ENCODE results near the gene ZBTB16.

DNA sequence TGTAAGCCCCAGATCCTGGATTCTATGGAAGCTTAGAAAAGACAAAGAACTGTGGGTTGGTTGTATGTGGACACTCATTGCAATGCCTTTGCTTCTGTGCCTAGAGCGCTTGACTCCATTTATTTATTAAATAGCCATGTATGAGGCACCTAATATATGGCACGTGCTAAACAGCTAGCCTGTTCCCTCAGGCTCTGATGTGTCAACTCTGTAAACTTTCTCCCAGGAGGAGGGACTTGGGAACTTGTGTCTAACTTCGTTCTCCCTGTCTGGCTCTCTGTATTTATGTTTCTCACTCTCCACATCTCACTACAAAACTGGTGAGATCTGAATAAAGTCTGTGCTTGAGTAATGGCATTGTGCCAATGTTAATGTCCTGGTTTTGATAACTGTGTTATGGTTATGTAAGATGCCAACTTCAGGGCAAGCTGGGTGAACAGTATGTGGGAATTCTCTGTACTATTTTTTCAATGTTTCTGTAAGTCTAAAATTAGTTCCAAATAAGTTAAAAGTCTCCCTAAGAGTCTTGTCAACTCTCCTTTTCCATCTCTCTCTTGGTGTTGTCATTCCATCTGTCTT is 34.1 kb upstream of the ZBTB16 start:
- TF ChIP-seq, protein P1, sequence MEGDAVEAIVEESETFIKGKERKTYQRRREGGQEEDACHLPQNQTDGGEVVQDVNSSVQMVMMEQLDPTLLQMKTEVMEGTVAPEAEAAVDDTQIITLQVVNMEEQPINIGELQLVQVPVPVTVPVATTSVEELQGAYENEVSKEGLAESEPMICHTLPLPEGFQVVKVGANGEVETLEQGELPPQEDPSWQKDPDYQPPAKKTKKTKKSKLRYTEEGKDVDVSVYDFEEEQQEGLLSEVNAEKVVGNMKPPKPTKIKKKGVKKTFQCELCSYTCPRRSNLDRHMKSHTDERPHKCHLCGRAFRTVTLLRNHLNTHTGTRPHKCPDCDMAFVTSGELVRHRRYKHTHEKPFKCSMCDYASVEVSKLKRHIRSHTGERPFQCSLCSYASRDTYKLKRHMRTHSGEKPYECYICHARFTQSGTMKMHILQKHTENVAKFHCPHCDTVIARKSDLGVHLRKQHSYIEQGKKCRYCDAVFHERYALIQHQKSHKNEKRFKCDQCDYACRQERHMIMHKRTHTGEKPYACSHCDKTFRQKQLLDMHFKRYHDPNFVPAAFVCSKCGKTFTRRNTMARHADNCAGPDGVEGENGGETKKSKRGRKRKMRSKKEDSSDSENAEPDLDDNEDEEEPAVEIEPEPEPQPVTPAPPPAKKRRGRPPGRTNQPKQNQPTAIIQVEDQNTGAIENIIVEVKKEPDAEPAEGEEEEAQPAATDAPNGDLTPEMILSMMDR (IDR thresholded peaks at IDR 0.05) = no peak
- TF ChIP-seq ZFX (IDR thresholded peaks at IDR 0.05; ENCODE audit: borderline replicate concordance) = no peak
